GM21717 (cell line): Measurements from ENCODE around the gene FOXP1.

Source experiments
- ATAC-seq: cut with Tn5 transposase; IDR thresholded peaks from one replicate; pipeline ENCODE4 v1.9.1; 2021; ENCODE audit warnings: mild to moderate bottlenecking, moderate library complexity; ENCODE audit not compliant: unreplicated experiment

FOXP1 gene

DNA sequence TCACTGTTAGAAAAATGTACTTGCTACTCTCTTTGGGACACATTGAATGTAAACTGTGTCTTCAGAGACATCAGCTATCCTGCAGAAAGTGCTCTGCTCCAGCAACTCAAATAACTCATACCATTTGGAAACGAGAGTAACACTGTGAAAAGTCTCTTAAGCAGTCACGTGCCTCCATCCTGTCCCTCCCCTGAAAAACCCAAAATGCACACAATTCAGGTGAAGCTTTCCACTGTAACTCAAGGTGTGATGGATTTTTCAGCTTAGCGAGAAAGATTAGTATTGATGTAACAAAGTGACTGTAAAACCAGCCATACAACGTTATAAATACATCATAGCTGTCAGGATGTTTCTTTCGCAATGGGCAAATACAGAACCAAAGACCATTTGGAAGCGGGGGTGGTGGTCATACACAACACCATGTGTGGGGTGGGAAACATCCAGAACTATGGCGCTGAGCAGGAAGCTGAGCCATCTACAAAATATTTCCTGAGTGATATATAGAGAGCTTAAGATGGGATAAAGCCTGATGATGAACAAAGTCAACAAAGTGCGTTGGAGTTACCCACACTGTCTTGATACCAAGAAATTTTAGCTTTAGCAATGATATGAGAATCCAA is 332.3 kb downstream of the FOXP1 start:
- ATAC-seq = no peak

DNA sequence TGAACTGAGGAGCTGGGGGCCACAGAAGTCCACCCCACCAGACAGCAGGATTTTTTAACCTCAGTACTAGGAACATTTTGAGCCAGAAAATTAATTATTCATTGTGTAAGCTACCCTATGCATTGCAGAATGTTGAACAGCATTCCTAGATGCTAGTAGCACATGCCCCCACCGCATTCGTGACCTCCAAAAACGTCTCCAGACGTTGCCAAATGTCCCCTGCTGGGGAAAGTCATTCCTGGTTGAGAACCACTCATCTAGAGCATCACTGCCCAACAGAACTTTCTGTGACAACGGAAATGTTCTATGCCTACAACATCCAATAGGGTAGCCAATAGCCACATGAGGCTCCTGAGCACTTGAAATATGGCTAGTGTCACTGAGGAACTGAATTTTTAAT is 333.5 kb downstream of the FOXP1 start:
- no peak for ATAC-seq

DNA sequence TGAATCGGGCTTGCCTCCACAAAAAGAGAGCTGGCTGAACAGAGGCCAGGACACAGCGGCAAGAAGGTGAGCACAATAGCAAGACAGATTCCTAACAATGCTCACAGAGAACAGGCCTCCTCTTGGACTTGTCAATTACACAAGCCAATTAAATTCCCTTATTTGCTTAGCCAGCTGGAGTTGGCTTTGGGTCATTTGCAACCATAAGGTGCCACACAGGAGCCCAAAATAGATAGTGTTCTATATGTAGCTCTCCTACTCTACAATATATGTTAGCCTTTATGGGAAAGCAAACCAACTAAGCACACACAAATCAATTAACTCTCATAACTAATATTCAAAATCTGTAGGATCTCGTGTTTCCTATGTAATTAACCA is 335.6 kb downstream of the FOXP1 start:
- no peak for ATAC-seq

DNA sequence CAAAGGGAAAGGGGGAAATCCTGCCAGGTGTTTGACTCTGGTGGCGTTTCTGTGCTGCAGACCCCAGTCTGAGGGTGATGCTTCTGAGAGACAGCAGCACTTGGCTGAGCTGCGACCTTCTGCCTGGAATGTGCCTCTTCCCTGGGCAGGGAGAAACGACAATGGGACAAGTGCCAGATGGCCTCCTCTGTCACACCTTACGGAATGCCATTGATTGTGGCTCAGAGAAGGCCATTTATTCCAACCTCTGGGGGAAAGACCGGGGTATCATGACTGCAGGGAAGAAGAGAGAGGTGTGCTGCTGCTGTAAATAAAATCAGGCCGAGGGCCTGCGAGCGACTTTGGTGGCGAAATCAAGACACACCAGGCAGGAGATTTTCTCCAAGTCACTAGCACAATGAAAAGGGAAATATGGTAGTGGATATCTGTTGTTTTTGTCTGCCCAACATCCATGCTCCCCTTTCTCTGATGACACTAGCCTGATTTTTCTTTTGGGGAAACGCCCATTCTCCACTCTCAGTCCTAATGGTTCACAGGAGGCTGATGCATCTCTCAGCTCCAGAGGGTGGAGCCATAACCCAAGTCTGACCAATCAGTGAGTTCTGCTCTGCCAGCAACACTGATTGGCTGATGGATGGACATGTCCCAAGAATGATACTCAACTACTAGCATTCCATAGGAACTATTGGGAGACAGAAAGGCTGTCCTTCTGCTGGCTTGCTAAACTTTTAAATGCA is 336.1 kb downstream of the FOXP1 start:
- no peak for ATAC-seq

DNA sequence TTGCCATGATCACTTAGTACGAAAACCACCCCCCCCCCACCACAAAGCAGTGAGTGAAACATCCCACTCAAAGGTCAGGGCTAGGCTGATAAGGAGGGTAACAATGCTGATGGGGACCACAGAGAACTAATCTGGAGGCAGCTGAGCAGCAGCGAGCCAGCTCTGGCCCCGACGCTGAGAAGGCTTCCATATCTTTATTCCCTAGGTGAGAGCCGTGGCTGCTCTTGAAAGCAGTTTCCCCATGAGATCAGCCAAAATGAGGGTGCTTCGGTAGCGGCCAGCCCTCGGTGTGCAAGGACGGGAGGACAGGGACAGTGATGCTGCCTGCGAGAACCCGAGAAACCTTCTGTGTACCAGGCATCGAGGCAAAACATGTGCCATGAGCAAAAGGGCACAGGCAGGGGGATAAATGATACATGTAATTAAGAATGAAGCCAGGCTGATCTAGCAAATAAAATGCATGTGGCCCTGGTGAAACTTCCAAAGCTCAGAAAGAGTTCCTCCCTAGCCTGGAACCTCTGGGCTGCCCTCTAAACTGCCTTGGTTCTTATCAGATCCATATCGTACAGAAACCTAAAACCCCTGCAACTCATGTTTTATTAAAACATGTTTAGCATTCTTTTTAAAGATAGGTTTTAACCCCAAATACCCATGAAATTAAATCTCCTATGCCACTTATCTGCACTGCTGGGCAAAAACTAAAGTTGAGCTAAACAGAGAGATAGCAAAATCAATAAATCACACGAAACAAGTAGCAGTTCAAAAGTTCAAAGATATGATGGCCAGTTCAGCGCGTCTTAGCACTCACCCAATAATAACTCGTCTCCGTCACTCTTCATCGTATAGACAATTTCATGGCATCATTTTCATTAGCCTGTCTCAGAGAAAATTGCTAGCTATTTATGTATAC is 337.3 kb downstream of the FOXP1 start:
- no peak for ATAC-seq

DNA sequence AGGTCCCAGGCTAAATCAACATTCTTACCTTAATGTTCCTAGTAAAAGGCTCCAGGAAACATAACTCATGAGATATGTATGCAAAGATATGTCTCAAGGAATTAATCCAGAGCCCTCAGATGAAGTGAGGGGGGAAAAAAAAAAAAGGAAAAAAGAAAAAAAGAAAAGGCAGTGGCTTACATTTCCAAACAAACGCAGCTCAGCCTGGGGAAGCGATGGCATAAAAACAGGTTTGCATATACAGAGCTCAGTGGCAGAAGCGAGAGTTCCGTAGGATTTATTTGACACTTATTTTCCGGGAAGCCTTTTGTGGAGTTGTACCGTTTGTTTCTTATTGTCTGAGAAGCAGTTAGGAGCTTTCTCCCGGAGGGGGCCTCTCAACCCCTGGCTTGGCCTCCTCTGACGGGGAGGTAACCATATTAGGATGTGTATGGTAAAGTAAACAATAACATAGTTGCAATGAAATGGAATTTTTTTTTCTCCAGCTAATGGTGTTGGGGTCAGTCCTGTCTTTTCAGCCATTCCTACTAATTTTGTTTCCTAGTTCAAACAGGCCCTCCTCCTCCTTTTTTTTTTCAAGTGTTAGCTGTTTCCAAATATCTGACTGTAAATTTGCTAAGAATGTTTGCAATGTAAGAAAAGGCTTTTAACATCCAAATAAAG is 338.6 kb downstream of the FOXP1 start:
- no peak for ATAC-seq

DNA sequence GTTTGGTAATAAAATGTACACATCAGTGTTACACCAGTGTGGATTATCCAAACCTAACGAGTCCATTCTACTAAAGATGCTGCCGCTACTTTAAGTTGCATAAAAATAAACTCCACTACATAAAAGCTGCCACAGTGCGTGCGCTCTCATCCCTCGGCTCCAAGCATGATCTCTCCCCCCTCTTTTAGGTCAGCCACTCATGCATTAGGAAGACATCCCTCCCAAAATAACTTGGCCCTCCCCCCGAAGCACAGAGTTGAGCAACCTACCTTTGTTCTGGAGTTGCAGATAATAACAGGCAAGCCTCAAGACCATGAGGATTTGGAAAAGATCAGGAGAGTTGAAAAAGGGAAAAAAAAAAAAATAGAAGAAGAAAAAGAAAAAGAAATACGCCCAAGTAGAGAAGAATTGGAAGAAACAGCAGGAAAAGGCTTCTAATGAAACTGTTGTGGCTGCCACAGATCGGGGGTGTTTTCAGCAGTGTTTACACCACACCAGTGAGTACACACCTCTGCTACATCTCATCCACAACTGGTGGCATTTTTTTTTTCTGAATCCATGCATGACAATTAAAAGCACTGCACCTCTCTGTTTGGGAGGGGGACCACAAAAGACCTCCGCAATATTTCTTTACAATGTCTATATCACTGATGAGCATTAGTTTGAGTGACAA is 339.2 kb downstream of the FOXP1 start:
- no peak for ATAC-seq

DNA sequence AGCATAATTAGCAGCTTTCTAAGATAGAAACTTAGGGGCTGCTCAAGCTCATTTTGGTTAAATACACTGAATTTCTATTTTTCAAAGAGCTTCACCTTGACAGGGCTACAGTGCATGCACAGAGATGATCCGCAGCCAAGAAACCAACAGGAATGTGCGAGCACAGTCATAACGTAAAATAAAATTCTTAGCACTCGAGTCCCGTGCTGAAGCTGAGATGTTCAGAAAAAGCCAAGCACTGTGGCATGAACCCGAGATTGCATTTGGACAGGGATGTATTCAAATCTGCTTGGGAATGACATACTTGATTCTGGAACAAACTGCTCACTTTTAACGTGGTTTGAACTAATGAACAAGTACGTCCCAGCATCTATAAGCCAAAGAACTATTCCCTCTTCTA is 340.3 kb downstream of the FOXP1 start:
- ATAC-seq = no peak

DNA sequence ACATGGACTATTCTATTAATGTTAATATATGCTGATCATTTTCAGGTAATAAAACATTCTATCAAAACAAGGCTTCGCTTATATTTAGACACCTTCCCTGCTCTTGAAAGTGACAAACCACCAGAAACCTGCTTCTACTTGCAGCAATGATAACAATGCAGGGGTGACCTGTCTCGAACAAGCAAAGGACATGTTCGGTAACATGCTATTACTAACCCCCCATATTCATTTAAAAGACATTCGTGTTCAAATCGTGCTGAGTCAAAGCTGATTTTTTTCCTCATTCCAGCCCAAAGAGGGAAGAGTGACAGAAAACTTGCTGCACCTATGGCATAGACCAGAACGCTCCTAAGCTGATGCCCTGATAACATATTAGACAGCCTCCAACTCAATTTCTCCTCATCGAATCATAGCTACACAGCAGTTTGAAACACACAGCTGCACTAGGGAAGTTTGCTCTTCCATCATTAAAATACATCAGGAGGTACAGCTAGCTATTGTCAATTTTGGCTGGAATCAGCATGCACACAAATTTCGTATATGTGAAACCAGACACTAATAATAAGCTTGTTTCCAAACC is 341.5 kb downstream of the FOXP1 start:
- ATAC-seq = no peak

DNA sequence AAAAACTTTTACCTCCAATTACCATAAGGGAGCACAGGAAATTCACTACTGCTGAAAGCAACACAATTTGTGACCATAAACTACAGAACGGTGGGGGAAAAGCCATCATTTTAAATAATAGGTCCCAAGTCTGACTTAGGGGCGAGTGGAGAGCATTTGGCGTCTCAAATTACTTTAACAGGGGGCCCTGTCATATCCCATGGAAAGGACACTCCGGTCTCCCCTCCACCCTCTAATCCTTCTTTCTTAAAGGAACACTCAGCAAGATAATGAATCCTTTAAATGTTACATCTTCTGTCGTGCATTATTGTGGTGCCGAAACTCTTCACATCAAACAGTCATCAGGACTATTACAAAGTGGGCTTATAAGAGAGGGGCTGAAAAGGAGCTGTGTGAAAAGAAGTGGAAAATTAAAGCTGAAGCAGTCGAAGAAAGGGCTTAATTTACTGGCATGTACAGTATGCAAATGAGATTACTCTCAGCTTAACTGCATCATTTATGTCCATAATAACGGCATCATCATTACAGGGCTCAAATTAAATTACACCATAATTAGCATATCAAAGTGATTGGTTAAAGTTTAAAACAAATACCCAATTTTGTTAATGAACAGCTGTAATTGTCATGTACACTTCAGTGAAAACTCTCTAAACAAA is 342.2 kb downstream of the FOXP1 start:
- no peak for ATAC-seq

DNA sequence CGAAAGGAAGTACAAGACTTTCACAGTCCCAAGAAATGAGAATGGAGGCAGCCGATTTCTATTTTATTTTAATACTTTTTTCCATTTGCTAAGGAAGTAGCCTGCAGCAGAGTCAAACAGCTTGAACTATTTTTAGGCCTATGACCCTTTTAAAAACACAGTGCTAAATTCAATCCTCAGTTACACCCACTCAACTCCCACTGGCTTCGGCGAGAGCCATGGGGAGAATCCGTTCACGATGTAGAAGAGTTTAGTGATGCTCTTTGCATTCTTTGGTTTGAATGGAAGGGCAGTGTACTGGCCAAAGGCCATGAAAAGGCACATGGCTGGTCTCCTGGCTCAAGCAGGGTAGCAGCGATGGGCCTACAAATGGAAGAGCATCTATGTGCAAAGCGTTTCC is 343.5 kb downstream of the FOXP1 start:
- no peak for ATAC-seq

DNA sequence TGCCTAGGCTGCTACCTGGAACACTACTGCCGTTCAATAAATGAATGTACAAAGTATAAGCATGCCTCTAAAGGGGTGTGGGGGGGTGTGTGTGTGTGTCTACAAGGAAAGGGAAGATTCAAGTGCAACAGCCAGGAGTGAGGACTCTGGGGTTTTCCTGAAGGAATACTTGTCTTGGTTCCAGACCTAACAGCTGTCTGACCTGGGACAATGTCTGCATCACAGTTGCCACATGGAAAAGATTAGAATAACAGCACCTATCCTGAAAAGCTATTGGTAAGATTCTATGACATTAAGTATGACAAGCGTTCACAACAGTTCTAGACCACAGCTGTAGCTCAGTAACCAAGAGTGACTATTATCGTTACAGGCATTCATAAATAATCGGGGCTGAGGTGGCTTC is 345.2 kb downstream of the FOXP1 start:
- ATAC-seq = no peak

DNA sequence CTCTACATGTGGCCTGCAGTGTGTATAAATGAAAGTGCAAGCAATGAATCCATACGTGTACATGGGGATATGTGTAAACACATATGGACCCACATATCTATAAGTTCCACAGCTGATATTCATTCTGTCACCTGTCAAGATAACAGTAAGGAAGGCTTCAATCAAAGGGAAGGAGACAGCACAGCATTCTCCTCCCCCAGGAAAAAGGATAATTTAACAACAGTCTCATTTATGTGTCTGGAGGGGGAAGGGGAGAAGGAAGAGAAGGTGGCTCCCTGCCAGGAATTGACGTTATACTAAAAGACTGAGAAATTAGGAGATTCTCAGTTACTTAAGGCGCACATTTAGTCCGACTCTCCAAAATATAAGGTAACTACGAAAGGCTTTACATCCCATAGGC is 345.9 kb downstream of the FOXP1 start:
- ATAC-seq = no peak

DNA sequence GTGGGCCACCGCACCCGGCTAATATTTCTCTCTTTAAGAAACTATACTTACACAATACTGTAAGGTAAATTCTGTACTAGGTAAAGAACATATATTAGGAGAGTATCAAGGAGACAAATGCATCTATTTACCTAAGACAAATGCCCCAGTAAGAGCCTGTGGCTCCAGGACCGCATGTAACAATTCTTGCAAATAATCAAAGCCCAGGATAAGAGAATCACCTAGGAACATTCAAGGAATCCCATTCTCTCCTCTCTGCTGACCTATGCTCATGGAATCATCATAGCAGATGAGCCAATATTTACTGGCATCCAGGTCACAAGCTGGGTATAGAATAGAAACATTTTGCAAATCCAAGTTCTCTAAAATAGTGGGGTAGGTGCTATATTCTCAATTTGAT is 347.7 kb downstream of the FOXP1 start:
- ATAC-seq = no peak

DNA sequence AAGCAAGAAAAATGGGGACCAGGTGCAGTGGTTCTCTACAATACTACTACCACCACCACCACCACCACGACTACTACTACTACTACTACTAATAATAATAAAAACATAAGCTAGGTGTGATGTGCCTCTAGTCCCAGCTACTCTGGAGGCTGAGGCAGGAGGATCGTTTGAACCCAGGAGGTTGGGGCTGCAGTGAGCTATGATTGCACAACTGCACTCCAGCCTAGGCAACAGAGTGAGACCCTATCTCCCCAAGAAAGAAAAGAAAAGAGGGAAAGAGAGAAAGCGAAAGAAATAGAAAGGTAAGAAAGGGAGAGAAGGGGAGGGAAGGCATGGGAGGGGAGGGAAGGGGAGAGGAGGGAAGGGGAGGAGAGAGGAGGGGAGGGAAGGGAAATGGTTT is 350.6 kb downstream of the FOXP1 start:
- no peak for ATAC-seq

DNA sequence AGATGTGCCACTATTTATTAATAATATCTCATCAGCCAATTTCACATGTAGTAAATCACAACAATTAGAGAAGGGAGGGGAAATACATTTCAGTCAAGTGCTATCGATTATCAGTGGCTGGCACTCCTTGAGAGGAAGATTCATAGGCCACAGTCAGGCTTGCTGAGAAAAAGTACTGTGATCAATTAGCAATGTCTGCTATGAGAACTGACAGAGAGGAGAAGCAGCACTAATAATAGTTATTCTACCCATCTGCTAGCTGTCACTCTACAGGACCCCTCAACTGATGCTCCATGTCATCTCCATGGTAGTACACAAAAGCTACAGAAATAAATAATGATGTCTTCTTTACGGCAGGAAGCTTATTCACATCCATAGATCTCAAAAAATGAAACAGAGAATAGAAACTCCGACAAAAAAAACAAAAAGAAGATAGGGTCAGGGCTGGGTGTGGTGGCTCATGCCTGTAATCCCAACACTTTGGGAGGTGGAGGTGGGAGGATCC is 351.3 kb downstream of the FOXP1 start:
- ATAC-seq = no peak

DNA sequence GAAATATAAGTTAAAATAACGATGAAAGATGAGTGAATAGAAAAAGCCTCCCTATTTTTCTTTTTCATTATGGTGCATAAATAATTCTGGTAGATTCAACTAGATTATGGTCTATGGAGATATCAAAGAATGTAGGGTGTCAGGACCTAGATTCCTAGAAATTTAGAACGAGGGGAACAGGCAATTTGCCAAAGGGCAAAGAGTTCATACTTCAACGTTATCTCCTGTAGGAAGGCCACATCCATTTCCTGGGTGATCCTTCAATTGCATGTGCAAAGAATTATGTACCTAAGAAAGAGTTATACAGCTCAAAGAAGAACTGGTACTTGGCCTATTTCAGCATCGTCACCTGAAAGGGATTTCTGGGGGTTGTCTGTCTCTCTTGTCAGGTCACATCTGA is 351.8 kb downstream of the FOXP1 start:
- ATAC-seq = no peak

DNA sequence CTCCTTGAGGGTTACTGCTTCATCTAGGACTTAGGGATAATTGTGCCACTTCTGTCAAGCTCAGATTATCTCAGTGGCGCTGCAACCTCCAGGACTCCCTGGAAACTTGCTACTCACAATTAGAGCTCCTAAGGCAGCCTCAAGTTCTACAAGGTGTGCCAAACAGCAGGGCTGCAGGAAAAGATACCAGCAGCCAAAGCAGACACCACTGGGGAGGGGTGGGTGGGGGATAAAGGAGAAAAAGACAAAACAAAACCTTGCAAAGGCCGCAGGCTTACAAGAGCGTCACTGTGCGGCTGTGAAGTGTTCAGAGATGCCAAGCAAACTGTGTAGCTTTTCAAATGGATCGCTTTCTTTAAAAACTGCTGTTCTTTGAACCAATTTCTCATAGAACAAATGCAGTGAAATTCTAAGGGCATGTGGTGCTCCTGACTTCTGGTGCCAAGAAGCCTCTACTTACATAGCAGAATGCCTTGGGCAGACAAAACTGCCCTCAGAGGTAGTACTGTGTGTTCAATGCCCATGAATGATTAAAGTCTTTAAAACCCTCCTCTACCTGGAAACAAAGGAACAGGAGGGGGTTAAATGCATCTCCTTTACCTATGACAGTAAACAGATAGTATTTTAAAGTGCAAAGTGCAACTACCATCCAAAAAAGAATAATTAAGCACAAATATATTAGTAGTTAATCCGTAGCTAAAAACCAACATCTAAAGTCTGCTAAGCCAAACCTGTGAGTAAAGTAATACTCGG is 353.4 kb downstream of the FOXP1 start:
- ATAC-seq = no peak
